ENCODE results near the gene IL22.
A peak's percentile ranks its signal among the peaks of the same experiment; 100 is the strongest.
"Not testable (repeated sequence)": the region's sequence is repeated elsewhere in the genome, so short reads cannot be mapped to it uniquely, and the experiment has no call there.

IL22 gene

DNA sequence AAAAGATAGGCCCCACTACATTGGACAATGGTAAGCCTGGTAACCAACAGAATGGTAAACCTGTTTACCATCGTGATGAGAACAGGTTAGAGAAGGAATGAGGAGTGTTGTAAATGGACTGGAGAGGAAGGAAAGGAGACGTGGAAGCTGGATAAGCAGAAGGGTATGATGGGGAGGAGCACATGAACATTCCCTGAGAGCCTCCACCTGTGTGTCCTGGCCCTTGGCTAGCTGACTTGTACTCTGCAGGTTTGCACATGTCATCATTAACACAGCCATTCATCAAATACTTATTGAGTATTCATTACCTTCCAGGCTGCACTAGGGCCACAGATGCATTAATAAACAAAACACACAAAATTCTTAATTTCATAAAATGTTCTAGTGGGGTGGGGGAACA is 23.4 kb downstream of the IL22 start:
- DNase-seq (ENCODE audit: low read depth): no peak

DNA sequence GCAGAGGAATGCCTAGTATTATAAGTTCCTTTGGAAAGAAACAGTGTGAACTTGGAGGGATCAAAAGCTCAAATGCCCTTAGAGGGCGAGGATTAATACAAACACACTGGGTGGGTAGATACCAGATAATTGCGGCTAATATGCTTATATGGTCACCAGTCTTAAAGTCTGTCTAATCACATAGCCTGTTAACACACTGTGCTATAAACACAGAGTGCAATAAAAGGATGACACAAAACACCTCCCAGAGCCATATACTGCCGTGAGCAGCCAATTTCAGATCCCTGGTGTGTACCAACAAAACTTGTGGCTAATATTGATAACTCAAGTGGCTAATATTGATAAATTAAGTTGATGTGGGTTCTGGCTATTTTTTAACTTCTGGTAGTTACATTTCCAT is 26.0 kb downstream of the IL22 start:
- no peak for DNase-seq (ENCODE audit: low read depth)

DNA sequence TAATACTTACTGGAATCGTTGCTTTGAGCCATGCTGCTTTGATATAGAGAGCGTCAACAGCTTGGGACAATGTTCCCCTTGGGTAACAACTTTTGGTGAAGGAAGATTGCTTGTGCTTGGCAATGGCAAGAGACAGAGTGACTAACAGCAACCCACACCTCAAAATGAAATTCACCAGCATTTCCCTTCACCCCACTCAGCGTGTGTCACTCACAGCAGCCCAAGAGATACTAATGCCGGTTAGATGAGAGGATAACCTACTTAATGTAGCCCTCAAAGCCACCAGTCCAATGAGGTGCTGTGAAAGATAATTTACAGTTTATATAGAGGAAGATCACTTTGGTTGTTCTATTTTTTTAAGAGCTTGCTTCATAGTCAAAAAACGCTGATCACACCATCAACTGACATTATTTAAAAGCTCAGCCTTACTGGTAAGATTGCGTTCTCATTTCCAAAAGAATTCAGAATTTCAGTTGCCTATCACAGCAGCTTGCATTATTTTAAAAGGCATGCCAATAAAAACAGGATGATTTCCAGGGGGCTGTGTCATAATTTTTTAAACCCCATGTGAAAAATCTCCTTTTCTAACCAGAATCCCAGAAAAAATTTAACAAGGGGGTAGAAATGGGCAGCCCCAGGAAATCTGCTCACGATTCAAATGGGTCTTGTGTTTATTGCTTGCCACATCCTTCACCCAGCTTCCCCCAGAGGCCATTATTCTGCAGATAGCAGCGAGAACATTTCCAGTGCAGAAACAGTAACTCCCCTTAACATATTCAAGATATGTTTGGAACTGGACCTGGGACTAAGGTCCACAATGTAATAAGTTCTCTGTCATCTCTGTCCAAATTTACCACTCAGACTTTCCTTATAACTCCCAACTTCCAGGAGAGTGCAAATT is 27.6 kb downstream of the IL22 start, which contains the start of gene IL26:
IL26 (minus strand) TSS at position 235 of the 901 bp plus-strand sequence; CDS start at position 181, 54 bp downstream.
- DNase-seq (ENCODE audit: low read depth): no peak

DNA sequence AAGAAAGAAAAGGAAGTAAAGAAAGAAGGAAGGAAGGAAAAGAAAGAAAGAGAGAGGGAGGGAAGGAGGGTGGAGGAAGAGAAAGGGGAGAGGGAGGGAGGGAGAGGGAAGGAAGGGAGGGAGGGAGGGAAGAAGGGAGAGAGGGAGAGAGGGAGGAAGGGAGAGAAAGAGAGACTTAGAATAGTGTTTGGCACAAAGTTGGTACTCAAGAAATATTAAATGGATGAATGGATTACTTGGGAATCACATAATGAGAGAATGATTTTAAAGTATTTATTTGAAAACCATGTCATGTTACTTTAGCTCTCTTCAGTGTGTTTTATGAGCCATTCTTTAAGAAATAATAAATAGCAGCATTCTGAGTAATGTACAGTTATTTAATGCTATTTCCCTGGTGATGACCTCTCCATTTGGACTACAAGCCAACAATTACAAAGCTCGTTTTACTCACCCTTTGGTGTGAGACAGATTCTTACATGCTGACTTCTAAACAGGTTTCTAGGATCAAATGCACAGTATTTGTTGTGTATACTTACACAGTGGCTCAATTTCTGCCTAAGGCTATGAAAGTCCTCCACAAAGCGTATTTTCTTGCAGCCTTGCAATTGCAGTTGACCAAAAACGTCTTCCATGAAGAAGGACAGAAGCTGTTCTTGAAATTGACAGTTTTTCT is 28.7 kb downstream of the IL22 start:
- peak; percentile 27 for DNase-seq (ENCODE audit: low read depth)

DNA sequence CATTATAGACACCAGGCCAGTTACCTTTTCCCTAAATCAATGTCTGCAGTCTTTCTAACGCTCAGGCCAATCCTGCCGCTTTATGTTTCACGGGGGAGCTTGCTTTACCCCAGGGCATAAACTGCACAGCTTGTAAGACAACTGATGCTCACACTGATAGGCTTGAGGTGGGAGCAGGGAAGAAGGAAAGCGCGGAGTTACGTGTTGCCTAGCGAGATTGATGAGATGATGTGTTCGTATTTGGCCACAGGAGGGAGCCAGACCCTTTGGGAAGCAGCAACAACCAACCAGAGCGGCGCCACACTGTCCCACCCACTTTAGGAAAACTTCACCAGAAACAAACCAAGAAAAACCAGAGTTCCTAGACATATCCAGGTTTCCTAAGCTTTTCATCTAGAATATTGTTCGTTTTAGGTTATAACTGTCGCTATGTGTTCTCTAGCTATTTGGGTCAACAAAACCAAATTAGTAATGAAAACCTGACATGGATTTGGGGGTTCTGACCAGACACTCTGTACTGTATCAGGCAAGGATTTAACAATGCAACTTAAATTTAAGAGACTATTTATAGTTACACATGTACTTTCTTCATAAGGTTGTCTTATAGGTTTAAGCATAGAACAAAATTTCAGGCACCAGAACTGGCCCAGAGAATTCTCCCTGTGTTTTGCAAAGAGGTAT is 30.2 kb downstream of the IL22 start:
- DNase-seq (ENCODE audit: low read depth): peak; percentile 77

DNA sequence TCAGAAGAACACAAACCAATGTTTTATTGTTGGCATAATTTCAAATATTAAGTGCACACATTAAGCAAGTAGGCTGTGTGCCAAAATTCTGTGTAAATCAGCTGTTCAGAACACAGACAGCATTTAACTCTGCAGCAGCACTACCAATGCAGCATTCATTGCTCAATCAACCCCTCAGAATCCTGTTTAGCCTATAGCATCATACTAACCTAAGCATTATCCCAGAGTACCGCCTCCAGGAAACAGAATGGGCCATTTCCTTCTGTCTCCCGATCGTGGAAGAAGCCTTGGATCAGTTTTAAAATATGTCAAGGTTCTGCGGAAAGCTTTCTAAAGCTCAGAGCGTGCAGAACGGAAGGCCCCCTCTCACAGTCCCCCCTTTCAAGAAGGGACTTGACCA is 31.1 kb downstream of the IL22 start:
- no peak for DNase-seq (ENCODE audit: low read depth)

DNA sequence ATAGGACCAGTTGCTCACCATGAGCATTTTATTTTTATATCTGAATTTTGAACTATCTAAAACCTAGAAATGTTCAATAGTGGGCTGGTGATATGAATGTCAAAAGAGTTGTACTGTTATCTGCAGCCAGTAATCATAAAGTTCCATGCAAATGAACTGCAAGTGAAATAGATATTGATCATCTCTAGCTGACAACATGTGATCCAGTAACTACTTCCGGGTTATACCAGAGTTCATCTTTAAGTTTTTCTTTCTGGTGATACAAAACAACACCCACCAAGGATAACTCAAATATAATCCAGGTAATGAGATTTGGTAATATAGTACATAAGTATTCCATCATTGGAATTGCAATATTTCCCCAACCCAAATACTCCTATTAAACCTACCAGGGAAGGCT is 31.9 kb downstream of the IL22 start:
- no peak for DNase-seq (ENCODE audit: low read depth)

DNA sequence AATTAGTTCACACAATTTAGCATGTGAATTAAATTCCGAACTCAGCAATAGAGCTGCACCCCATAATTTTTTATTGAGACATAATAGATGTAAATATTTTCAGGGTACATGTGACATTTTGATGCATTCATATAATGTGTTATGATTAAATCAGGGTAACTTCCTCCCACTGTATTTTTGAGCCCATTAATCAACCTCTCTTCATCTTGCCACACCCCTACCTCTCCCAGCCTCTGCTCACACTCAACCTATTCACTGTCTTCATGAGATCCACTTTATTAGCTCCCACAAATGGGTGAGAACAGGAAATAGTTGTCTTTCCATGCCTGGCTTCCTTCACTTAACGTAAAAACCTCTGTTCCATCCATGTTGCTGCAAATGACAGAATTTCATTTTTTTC is 42.5 kb downstream of the IL22 start:
- no peak for DNase-seq (ENCODE audit: low read depth)

DNA sequence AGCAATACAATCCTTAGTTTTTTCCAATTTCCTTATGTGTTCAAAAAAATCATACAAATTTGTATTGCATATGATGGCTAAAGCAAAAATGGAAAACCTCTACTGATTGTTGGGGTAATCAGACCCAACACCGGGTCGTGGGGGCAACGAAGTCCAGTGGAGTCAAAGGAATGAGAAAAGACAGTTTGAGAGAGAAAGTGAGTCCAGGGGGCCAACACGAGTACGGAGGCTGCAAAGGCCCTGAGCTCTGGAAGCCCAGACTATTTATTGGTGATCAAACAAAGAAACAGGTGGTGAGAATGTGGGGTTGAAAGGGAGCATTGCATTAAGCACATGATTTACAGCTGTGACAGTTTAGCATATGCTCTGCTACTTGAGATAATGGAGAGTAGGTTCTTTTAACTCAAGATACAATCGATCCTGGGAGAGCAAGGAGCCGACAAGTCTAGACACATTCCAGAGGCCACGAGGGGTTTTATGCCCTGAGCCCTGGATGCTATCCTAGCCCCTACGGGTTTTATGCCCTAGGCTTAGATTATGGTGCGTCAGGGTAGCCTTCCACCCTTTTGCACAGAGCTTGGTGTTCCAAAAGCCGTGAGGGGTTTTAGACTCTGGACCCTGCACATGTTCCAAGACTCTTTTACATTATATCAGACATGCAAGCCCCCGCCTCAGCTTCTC is 44.2 kb downstream of the IL22 start:
- not testable (repeated sequence) for DNase-seq (ENCODE audit: low read depth)

DNA sequence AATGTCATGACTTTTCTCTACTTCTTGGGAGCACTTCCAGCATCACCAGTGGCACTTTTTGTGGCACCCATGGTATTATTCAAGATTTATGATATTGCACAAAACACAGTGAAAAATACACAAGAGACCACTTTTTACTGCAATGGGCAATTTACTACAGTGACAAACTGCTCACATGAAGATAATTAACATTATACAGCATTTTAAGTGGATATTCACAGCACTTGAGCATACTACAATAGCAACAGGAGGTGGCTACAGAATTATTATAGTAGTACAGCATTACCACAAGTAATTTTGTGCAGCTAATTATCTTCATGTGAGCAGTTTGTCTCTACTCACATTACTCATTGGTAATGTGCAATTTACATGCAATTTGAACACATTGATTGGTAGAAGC is 46.1 kb downstream of the IL22 start:
- no peak for DNase-seq (ENCODE audit: low read depth)

DNA sequence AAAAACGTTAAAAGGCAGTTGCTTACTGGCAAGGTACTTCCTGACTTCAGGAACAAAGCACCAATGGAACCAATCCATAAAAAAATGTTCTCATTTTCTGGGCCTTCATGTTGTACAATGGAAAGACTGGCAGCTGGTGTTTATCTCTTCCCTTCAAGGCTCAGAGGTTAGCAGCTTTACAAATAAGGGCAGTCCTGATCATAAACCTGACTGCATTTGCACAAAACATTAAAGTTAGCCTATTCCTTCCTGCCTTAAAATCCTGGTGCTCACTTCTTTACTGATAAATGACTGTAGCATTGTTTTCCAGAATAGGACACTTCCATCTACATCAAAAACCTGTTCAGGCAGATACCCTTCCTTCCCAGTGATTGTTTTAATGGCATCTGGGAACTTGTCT is 47.0 kb downstream of the IL22 start:
- no peak for DNase-seq (ENCODE audit: low read depth)

DNA sequence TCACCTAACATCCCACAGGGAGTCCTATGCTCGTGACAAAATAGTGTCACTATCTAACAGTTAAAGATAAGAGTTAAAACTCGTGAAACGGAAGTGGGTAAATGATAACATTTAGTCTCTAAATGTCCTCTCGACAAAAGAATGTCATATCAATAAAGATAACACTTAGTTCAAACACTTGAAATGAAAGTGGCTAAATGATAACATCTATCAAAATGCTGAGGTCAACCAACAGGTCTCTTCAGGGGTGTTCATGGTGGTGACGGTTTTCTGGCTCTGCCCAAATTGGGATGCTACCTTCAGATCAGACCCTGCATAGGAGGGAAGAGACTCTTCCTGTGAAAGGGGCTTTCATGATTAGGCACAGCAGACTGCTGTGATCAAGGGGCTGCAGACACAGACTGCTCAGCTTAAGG is 49.9 kb downstream of the IL22 start:
- DNase-seq (ENCODE audit: low read depth): no peak

DNA sequence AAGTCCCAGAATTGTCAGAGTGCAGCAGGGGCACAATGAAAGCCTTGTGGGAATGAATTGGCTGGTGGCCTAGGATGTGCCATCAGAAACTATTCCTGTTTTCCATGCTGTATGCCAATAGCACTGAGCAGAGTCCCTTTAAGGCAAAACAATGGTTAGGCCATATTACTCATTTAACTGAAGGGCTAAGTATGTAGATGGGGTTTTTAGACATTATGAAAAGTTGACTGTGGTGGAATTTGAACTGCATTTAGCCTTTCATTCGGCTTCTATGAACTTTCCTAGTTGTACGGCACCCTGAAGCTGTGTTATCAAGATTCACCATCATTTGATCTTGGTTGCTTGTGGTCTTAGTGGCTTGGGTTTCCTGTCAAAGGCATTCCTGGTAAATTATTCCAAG is 52.5 kb downstream of the IL22 start:
- peak; percentile 72 for DNase-seq (ENCODE audit: low read depth)

DNA sequence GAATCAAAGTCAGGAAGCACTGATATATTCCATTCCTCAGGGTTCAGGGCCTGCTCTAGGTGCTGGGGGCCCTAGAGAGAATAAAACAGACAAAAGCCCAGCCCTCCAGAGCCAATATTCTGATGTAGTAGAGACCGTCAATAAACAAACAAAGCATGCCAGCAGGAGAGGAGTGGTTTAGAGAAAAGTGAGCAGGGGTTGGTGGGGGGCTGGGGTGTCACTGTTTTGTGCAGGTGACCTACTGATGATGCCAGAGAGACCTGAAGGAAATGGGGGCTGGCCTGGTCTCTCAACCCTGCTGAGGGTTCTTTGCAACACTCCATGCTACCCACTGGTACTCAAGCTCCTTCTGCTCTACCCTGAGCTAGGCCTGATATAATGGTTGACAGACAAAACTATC is 54.3 kb downstream of the IL22 start:
- no peak for DNase-seq (ENCODE audit: low read depth)

DNA sequence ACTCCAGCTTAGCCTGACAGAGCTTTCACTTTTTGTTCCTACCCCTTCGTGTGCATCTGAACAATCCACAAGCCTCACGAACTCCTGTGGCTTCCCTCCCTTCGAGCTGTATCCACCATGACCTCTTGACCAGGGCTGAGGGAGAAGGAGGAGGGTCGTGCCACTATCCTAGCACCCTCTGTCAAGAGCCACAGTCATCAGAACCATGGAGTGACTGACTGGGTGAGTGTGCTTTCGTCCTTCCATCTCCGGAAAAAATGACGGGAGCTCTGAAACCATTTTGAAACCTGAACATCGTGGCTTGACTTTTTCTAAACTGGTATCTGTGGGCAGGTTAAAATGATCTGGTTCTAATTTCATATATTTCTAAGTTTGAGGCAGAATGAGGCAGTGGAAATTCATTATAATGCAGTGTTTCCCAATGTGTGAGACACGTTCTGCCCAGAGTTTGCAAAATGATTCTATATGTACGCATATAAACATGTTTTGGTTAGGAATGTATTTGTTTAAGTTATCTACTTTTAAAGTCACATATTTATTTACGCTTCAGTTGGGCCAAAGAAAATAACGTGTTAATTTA is 54.8 kb downstream of the IL22 start:
- no peak for DNase-seq (ENCODE audit: low read depth)

All from non-pigmented ciliary epithelial cell (primary cell).